Nephron progenitor cell (in vitro differentiated cells): ENCODE data around the gene GPR84.
A peak's percentile ranks its signal among the peaks of the same experiment; 100 is the strongest.

Experiments
- DNase-seq: peaks from one replicate; pipeline ENCODE4 v3.0.0; 2021
- H3K27ac Mint-ChIP-seq: 2 replicates; pipeline ENCODE4 v1.8.0; 2021; ENCODE audit warnings: mild to moderate bottlenecking, moderate library complexity, mixed read lengths
- H3K27me3 Mint-ChIP-seq: 2 replicates; pipeline ENCODE4 v1.8.0; 2021; ENCODE audit warnings: mild to moderate bottlenecking, low read depth, mixed read lengths; ENCODE audit not compliant: poor library complexity
- H3K36me3 Mint-ChIP-seq: 2 replicates; pipeline ENCODE4 v1.8.0; 2021; ENCODE audit warnings: low read depth, mixed read lengths
- H3K4me1 Mint-ChIP-seq: 2 replicates; pipeline ENCODE4 v1.8.0; 2021; ENCODE audit warnings: mixed read lengths
- H3K4me3 Mint-ChIP-seq: 2 replicates; pipeline ENCODE4 v1.8.0; 2021; ENCODE audit warnings: mild to moderate bottlenecking, moderate library complexity, mixed read lengths
- H3K9me3 Mint-ChIP-seq: 2 replicates; pipeline ENCODE4 v1.8.0; 2021; ENCODE audit warnings: mild to moderate bottlenecking, moderate library complexity, mixed read lengths
- TF ChIP-seq, protein P1 (sequence below): fragments of 200-600 bp; sonication (generic); IDR thresholded peaks from 2 replicates; pipeline ENCODE4 v1.5.0; 2021; ENCODE audit warnings: antibody characterized with exemption

Gene GPR84

DNA sequence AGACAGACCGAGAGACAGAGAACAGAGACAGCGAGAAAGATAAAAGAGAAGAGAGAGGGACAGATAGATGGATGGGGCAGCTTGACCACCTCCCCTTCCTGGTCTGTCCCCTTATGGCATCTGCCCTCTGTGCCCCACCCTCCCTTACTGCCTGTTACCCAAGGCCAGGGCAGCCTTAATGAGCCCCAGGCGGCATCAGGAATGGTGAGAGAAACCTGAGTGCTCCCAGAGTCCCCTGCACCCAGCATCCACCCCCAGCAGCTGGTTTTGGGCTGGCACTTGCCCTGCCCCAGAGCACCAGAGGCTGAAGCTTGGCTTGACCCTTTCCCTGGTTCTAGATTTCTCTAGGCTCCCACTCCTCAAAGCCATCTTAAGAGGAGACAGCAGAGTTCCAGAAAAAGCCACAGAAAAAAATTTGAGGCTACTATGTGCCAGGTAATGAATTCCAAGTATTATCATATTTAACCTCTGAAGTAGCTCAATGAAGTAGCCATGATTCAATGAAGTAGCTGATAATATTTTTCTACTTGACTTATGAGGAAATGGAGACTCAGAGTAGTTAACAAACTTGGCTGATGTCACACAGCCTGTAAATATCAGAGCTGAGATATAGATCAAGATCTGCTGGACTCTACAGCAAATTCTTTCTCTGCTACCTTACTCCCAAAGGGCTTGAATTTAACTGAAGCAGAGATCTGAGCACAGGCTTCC lies 22.3 kb upstream of the GPR84 start:
- H3K27me3 Mint-ChIP-seq = peaks cover 3% of the 10 kb centered on the region
- DNase-seq = no peak
- H3K4me3 Mint-ChIP-seq = peak overlapping the region; percentile 2
- H3K9me3 Mint-ChIP-seq = no peaks in the 10 kb centered on the region
- H3K4me1 Mint-ChIP-seq = peaks cover 79% of the 10 kb centered on the region
- TF ChIP-seq, protein P1, sequence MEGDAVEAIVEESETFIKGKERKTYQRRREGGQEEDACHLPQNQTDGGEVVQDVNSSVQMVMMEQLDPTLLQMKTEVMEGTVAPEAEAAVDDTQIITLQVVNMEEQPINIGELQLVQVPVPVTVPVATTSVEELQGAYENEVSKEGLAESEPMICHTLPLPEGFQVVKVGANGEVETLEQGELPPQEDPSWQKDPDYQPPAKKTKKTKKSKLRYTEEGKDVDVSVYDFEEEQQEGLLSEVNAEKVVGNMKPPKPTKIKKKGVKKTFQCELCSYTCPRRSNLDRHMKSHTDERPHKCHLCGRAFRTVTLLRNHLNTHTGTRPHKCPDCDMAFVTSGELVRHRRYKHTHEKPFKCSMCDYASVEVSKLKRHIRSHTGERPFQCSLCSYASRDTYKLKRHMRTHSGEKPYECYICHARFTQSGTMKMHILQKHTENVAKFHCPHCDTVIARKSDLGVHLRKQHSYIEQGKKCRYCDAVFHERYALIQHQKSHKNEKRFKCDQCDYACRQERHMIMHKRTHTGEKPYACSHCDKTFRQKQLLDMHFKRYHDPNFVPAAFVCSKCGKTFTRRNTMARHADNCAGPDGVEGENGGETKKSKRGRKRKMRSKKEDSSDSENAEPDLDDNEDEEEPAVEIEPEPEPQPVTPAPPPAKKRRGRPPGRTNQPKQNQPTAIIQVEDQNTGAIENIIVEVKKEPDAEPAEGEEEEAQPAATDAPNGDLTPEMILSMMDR = no peak
- peak overlapping the region; percentile 80 for H3K27ac Mint-ChIP-seq
- peaks cover 8% of the 10 kb centered on the region for H3K36me3 Mint-ChIP-seq

DNA sequence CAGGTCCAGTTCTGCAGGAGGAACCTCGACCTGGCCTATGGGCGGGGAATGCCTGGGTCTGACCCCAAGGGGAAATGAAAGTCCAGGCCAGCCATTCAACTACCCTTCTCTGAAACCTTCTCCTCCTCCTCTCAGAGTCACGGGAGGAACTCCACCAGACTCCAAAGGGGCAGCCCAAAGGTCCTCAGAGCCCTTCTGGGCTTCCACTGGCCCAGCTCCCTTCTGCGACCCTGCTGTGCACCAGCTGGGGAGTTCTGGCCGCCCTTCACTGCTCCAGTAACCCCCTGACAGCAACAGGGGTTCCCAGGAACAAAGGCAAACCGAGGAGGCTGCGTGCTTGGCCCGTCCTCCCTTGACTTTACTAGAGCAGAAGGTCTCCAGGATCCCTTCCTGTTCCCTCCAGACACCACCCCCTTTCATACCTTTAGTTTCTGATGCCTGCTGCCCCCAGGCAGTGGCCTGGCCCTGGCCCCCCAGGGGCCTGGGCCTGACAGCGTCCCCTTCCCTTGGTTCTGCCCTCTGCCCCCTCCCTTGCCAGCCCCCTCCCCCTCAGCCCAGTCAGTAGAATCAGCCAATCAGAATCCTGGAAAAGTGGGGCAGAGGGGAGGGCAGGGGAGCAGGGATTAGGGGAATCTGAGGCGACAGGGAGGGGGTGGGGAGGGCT lies 21.1 kb upstream of the GPR84 start:
- Mint-ChIP-seq H3K4me3 (peak overlapping the region; percentile 45), H3K27me3 (peaks cover 3% of the 10 kb centered on the region), H3K27ac (no peak overlapping the region), H3K4me1 (peaks cover 86% of the 10 kb centered on the region), H3K9me3 (no peaks in the 10 kb centered on the region), H3K36me3 (peaks cover 11% of the 10 kb centered on the region)
- TF ChIP-seq, protein P1 = no peak
- DNase-seq = no peak

DNA sequence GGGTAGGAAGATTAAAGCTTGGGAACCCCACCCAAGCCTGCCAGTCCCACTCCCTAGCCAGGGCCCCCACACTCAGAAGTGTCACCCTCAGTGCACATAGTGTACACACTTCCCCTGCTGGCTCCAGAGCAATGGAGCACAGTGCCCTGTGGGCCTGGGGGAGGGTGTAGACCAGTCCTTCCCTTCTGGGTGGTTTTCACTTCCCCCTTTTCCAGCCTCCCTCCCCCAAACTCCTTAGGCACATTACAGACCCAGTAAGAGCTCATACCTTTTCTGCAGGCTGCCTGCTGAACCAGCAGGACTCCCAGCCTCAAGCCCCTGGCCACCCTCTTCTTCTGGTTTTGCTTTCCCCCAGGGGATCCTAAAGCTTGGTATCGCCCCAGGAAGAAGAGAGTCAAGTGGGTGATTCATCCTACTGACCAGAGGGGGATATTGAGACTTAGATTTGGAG lies 20.3 kb upstream of the GPR84 start, which contains the start of gene ZNF385A:
Gene ZNF385A, minus strand, starts transcription at position 143 of the 451 bp plus-strand sequence. CDS start 219 bp downstream, outside the sequence.
- Mint-ChIP-seq H3K27ac (peak within 1 kb of the TSS; percentile 23), H3K4me3 (peak within 1 kb of the TSS; percentile 45)
- no peak for DNase-seq

DNA sequence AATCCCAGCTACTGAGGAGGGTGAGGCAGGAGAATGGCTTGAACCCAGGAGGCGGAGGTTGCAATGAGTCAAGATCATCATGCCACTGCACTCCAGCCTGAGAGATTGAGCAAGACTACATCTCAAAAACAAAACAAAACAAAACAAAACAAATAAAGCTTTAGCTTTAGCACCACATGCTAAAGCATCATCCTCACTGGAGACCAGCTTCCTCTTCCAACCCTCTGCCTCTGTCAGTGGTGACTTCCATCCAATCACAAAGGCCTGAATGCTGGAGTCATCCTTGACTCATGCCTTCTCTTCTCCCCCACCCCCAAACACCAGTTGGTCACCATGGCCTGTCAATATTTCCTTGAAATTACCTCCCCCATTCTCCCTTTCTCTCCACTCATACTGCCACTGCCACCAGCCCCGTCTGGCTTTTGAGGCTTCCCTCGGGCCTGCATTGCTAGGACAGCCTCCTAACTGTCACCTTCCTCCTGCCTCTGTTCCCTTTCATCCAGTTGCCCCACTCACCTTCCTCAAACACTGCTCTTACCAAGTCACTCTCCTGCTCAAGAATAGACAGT lies 18.8 kb upstream of the GPR84 start:
- no peak for DNase-seq
- Mint-ChIP-seq H3K4me3 (no peak overlapping the region), H3K9me3 (no peaks in the 10 kb centered on the region), H3K4me1 (peaks cover 82% of the 10 kb centered on the region), H3K36me3 (peaks cover 11% of the 10 kb centered on the region), H3K27ac (no peak overlapping the region), H3K27me3 (peaks cover 1% of the 10 kb centered on the region)
- TF ChIP-seq, protein P1 = no peak

More for the DNA sequence above, 20.3 kb upstream of the GPR84 start, which contains the start of gene ZNF385A:
- TF ChIP-seq, protein P1 = no peak
- H3K36me3 Mint-ChIP-seq = peaks cover 11% of the 10 kb centered on the region
- H3K4me1 Mint-ChIP-seq = peaks cover 86% of the 10 kb centered on the region
- H3K9me3 Mint-ChIP-seq = no peaks in the 10 kb centered on the region
- peaks cover under 1% of the 10 kb centered on the region for H3K27me3 Mint-ChIP-seq

DNA sequence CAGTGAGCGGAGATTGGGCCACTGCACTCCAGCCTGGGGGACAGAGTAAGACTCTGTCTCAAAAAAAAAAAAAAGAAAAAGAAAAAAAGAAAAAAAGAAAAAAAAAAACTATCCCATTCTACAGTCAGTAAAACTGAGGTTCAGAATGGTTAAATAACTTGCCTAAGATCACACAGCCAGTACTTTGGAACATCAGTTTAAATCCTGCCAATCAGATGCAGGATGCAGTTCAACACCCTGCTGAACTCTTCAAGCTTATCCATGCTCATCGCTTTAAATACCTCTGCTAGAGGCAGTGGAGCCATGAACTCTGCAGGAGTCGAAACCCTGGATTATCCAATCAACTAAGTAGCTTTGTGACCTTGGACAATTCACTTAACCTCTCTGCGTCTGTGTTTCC lies 16.9 kb upstream of the GPR84 start:
- H3K27me3 Mint-ChIP-seq = peaks cover 7% of the 10 kb centered on the region
- H3K36me3 Mint-ChIP-seq = peaks cover 11% of the 10 kb centered on the region
- no peak for DNase-seq
- no peaks in the 10 kb centered on the region for H3K9me3 Mint-ChIP-seq
- TF ChIP-seq, protein P1 = no peak
- H3K27ac Mint-ChIP-seq = no peak overlapping the region
- no peak overlapping the region for H3K4me3 Mint-ChIP-seq
- H3K4me1 Mint-ChIP-seq = peaks cover 83% of the 10 kb centered on the region
